Type B pancreatic cell (in vitro differentiated cells): ENCODE data around the gene DGKG. TPM values are rescaled to one million over a fixed set of nuclear protein-coding genes. Genes with fewer than 3 reads are reported as not detected.

ENCODE experiments used
- DNase-seq: peaks from one replicate; pipeline ENCODE4 v3.0.0; 2021; ENCODE audit warnings: mixed read lengths; ENCODE audit not compliant: unreplicated experiment; ENCODE audit errors: extremely low spot score
- H3K27ac Mint-ChIP-seq: 2 replicates; pipeline ENCODE4 v1.8.0; 2021; ENCODE audit warnings: mild to moderate bottlenecking, mixed read lengths
- H3K27me3 Mint-ChIP-seq: 2 replicates; pipeline ENCODE4 v1.8.0; 2021; ENCODE audit warnings: mixed read lengths
- H3K36me3 Mint-ChIP-seq: 2 replicates; pipeline ENCODE4 v1.8.0; 2021; ENCODE audit warnings: mixed read lengths
- H3K4me1 Mint-ChIP-seq: one replicate; pipeline ENCODE4 v1.8.0; 2021; ENCODE audit warnings: mixed read lengths; ENCODE audit not compliant: unreplicated experiment
- H3K4me3 Mint-ChIP-seq: 2 replicates; pipeline ENCODE4 v1.8.0; 2021; ENCODE audit warnings: mild to moderate bottlenecking, mixed read lengths
- H3K9me3 Mint-ChIP-seq: 2 replicates; pipeline ENCODE4 v1.8.0; 2021; ENCODE audit warnings: mixed read lengths
- CTCF ChIP-seq: fragments of 200-600 bp; sonication (generic); conservative IDR thresholded peaks from 2 replicates; pipeline ENCODE4 v1.5.0; 2021; ENCODE audit warnings: antibody characterized with exemption, mild to moderate bottlenecking
- total RNA-seq: library from RNA; stranded (reverse); gene quantifications from 2 replicates; pipeline ENCODE4 v1.2.1, GENCODE V29; 2021; ENCODE audit warnings: low replicate concordance

The DGKG gene
- total RNA-seq, 1 donor from 2014 or later, result 11.6 TPM

DNA sequence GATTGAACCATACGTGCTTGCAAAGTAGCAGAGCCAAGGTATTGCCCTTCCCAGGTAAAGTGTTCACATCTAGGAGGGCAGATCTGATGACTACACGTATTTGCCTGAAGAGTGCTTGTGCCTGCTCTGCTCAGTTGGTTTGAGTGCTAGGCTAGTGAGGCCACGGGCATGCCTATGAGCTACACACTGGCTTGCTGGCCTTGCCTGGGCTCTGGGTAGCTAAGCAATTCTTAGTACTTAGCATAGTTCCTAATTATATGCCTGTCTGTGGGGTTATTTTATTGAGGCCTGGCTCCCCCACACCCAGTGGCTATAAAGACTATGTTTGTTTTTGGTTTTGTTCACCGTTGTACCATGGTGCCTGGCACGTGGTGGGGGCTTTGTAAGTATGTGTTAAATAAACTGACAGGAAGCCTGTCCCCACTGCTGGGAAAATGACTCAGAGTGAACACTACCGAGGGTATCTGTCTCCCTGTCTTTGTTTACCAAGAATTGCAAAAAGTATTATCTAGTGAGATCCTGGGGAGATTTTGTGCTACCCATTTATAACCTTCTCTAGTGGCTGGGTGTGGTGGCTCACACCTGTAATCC, 181.0 kb downstream of the DGKG start:
- Mint-ChIP-seq H3K4me1 (peaks cover 4% of the 10 kb centered on the region), H3K36me3 (no peaks in the 10 kb centered on the region), H3K27me3 (peaks cover 7% of the 10 kb centered on the region), H3K9me3 (no peaks in the 10 kb centered on the region), H3K4me3 (no peak overlapping the region), H3K27ac (no peak overlapping the region)
- TF ChIP-seq CTCF, result no peak
- DNase-seq, result peak; percentile 27

DNA sequence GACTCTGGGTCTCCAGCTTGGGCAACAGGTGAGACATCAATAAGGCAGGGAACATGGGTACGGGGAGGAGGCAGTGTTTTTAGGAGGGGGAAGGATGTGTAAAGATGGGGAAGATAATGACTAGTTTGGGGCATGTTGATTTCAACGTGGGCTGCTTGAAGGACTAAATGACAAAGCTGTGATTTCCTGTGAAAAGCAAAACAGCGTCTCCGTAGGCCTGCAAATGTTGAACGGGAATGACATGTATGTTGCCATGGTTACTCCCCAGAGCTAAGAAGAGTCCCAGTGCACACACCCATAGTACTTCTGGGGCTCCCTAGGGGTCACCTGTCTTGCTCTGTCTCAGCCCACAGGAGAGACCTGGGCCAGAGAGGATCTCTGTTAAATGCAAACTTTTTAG, 181.9 kb downstream of the DGKG start:
- no peaks in the 10 kb centered on the region for H3K36me3 Mint-ChIP-seq
- H3K4me1 Mint-ChIP-seq, result peaks cover 4% of the 10 kb centered on the region
- no peak overlapping the region for H3K27ac Mint-ChIP-seq
- peaks cover 5% of the 10 kb centered on the region for H3K27me3 Mint-ChIP-seq
- H3K9me3 Mint-ChIP-seq, result no peaks in the 10 kb centered on the region
- no peak for TF ChIP-seq CTCF
- no peak overlapping the region for H3K4me3 Mint-ChIP-seq
- peak; percentile 25 for DNase-seq

DNA sequence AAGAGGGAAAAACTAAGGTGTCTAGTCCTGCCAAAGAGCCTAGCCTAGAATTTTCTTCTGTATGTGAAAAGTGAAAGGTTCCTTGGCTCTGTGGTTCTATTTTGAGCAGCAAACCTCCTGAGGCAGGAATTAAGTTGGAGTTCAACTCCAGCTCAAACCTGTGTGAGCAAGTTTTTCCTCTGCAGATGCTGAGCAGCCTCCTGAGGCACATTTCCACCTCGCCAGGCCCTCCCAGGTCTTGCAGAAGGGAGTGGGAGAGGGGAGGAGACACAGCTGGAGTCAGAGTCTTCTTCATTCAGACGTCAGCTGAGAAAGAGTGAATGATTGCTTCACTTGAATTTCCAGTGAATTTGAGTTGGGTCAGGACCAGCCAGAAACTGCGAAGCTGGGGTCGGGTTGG, 183.6 kb downstream of the DGKG start:
- Mint-ChIP-seq H3K27me3 (no peaks in the 10 kb centered on the region), H3K27ac (no peak overlapping the region), H3K4me1 (peaks cover 4% of the 10 kb centered on the region), H3K4me3 (no peak overlapping the region), H3K36me3 (no peaks in the 10 kb centered on the region), H3K9me3 (no peaks in the 10 kb centered on the region)
- DNase-seq, result peak; percentile 22
- TF ChIP-seq CTCF, result no peak

DNA sequence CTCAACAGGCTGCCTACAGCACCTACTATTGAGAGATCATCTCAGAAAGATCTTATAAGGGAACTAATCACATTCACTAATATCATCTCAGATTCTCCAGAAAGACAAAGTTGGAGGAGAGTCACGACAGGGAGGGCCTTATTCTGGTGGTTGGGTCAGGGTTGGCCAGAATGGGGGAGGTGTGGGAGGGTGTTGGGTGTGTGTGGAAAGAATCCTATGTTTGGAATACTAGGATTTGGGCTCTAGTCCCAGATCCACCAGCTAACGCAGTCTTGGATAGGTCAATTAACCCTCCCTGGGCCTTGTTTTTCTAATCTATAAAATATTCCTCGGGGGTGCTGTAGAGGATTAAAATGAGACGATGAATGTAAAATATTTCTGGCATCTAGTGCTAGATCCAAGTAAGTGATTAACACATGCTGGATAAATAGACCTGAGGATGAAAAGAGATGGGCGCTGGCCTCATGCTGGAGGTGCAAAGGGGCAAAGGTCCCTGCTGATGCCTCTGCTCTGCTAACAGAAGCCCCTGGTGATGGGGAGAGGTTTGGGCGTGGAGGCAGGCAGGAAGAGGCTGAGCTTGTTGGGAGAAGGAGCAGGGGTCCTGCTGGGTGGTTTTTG, 185.6 kb downstream of the DGKG start:
- no peaks in the 10 kb centered on the region for H3K27me3 Mint-ChIP-seq
- H3K4me3 Mint-ChIP-seq, result no peak overlapping the region
- H3K4me1 Mint-ChIP-seq, result no peaks in the 10 kb centered on the region
- DNase-seq, result peak; percentile 20
- no peaks in the 10 kb centered on the region for H3K36me3 Mint-ChIP-seq
- H3K9me3 Mint-ChIP-seq, result no peaks in the 10 kb centered on the region
- TF ChIP-seq CTCF, result no peak
- no peak overlapping the region for H3K27ac Mint-ChIP-seq

DNA sequence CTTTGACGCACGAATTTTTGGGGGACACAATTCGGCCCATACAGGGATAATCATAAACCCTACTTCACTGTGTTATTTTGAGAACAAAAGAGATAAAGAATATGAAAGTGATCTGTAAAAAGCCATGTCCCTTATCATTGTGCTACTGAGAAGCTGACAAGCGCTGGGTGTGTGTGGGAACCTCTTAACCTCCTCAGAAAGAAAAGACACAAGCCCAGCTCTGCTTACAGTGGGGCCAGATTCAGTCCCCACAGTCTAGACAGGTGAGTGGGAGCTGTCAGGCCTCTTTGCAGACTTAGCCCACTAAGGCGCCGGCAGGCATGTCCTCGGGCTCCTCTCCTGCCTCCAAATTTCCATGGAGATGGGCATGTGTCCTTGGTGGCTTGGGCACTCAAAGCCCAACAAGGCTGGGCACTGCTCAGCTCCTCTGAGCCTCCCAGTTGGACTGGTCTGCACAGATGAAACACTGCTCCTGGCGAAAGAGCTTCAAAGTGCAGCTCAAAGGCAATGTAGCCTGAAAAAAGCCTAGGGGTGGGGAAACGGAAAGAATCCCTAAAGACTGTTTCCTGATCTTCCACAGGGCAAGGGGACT, 188.7 kb downstream of the DGKG start:
- H3K27me3 Mint-ChIP-seq, result peaks cover 4% of the 10 kb centered on the region
- H3K4me1 Mint-ChIP-seq, result no peaks in the 10 kb centered on the region
- no peak overlapping the region for H3K4me3 Mint-ChIP-seq
- H3K36me3 Mint-ChIP-seq, result peaks cover 4% of the 10 kb centered on the region
- DNase-seq, result peak; percentile 42
- TF ChIP-seq CTCF, result no peak
- no peaks in the 10 kb centered on the region for H3K9me3 Mint-ChIP-seq
- no peak overlapping the region for H3K27ac Mint-ChIP-seq
